ENCODE data around the gene SPRR2F. TPM values are rescaled to one million over a fixed set of nuclear protein-coding genes. Genes with fewer than 3 reads are reported as not detected.

The SPRR2F gene
- total RNA-seq = not detected in 2 replicates

GRCh38 chr1:153113416-153113815 lies at the start of gene SPRR2F:
TSS of gene SPRR2F (minus strand) at chr1:153113516. CDS start at chr1:153112733, 783 bp downstream.

GRCh38 chr1:153150846-153151245 lies 37.5 kb upstream of the SPRR2F start, which contains the start of gene SPRR2G:
TSS of gene SPRR2G (minus strand) at chr1:153150890. CDS start at chr1:153150110, 780 bp downstream.

GRCh38 chr1:153094426-153094825 lies 18.9 kb downstream of the SPRR2F start, which contains the start of gene SPRR2E:
TSS of gene SPRR2E (minus strand) at chr1:153094526. CDS start at chr1:153093751, 775 bp downstream.

GRCh38 chr1:153071511-153071910 lies 41.8 kb downstream of the SPRR2F start, which contains the start of gene SPRR2B:
TSS of gene SPRR2B (minus strand) at chr1:153071611. CDS start at chr1:153070839, 772 bp downstream.

Other genes with a start within 250 kb of the SPRR2F start
- not detected in 2 replicates for gene SMCP, start 235.2 kb downstream of the SPRR2F start, total RNA-seq
- not detected in 2 replicates for gene IVL, start 205.0 kb downstream of the SPRR2F start, total RNA-seq
- not detected in 2 replicates for gene SPRR5, start 166.3 kb downstream of the SPRR2F start, total RNA-seq
- not detected in 2 replicates for gene SPRR4, start 142.9 kb downstream of the SPRR2F start, total RNA-seq
- gene SPRR1A, start 129.4 kb downstream of the SPRR2F start, total RNA-seq = not detected in 2 replicates
- not detected in 2 replicates for gene SPRR3, start 111.8 kb downstream of the SPRR2F start, total RNA-seq
- gene SPRR1B, start 82.3 kb downstream of the SPRR2F start, total RNA-seq = not detected in 2 replicates
- gene SPRR2D, start 72.4 kb downstream of the SPRR2F start, total RNA-seq = not detected in 2 replicates
- not detected in 2 replicates for gene SPRR2A, start 56.0 kb downstream of the SPRR2F start, total RNA-seq
- not detected in 2 replicates for gene SPRR2B, start 41.9 kb downstream of the SPRR2F start, total RNA-seq
- not detected in 2 replicates for gene SPRR2E, start 19.0 kb downstream of the SPRR2F start, total RNA-seq
- gene SPRR2G, start 37.4 kb upstream of the SPRR2F start, total RNA-seq = not detected in 2 replicates
- not detected in 2 replicates for gene LELP1, start 89.9 kb upstream of the SPRR2F start, total RNA-seq
- not detected in 2 replicates for gene PRR9, start 104.1 kb upstream of the SPRR2F start, total RNA-seq
- gene LORICRIN, start 146.2 kb upstream of the SPRR2F start, total RNA-seq = not detected in 2 replicates
- not detected in 2 replicates for gene PGLYRP3, start 199.4 kb upstream of the SPRR2F start, total RNA-seq
- gene PGLYRP4, start 235.3 kb upstream of the SPRR2F start, total RNA-seq = not detected in 2 replicates
- not detected in 2 replicates for gene S100A9, start 244.3 kb upstream of the SPRR2F start, total RNA-seq

Data from bronchus fibroblast of lung (primary cell).